Esophagus squamous epithelium (tissue), 5 donors: ENCODE data around the gene TRIM49C. TPM values are rescaled to one million over a fixed set of nuclear protein-coding genes. Genes with fewer than 3 reads are reported as not detected.
"Not testable (repeated sequence)": the region's sequence is repeated elsewhere in the genome, so short reads cannot be mapped to it uniquely, and the experiment has no call there.

ENCODE experiments used
- DNase-seq: peaks from one replicate; lab custom pipeline; 2025; lab: John Stamatoyannopoulos, UW
- H3K27ac ChIP-seq, 4 donors: fragments of 200-600 bp; sonication (generic); one replicate each; pipeline ENCODE4 v1.5.1; 2016 to 2019; ENCODE audit warnings: mild to moderate bottlenecking in 1 of 4
- H3K27me3 ChIP-seq, 4 donors: fragments of 200-600 bp; sonication (generic); 1 replicate in 3 of 4; 2 replicates in 1 of 4; pipeline versions ENCODE4 v1.5.1 to v1.6.0; 2017 to 2021; ENCODE audit warnings: antibody characterized with exemption in 1 of 4
- H3K36me3 ChIP-seq, 3 donors: fragments of 200-600 bp; sonication (generic); one replicate each; pipeline ENCODE4 v1.5.1; 2016 to 2019
- H3K4me1 ChIP-seq, 3 donors: fragments of 200-600 bp; sonication (generic); one replicate each; pipeline ENCODE4 v1.5.1; 2017 to 2019
- H3K4me3 ChIP-seq, 4 donors: fragments of 200-600 bp; sonication (generic); 1 replicate in 3 of 4; 2 replicates in 1 of 4; pipeline ENCODE4 v1.5.1; 2016 to 2019; ENCODE audit warnings: mild to moderate bottlenecking in 2 of 4, moderate library complexity in 1 of 4
- H3K9me3 ChIP-seq, 3 donors: fragments of 200-600 bp; sonication (generic); one replicate each; pipeline ENCODE4 v1.5.1; 2016 to 2019
- WGBS, 2 donors: methylation state at CpG; one replicate each; pipeline ENCODE4 v1.1.5; 2018; 5-methylcytosine and 5-hydroxymethylcytosine counted together
- intact Hi-C: fragments of 100-400 bp; cut with DNase I; formaldehyde crosslinking; loops from one replicate; pipeline ENCODE4 v1.15.0; 2022
- small RNA-seq, 4 donors: library from RNA; depleted of rRNA; stranded (forward); fragments of <200 nt; gene quantifications; one replicate each; pipeline ENCODE3, GENCODE V24; 2016
- total RNA-seq, 4 donors: library from RNA; depleted of rRNA; stranded (reverse); fragments of >200 nt; gene quantifications; one replicate each; pipeline ENCODE4 v1.1.0, GENCODE V29; 2016
- TF ChIP-seq, protein P1 (sequence below), 6 experiments: fragments of 450-650 bp in 4 of 6; fragments of 200-600 bp in 2 of 6; sonication (generic) in 2 of 6; IDR thresholded peaks; one replicate each; pipeline ENCODE4 v1.5.1; 2016 to 2019; ENCODE audit warnings: antibody characterized with exemption in 6 of 6, mild to moderate bottlenecking in 4 of 6, moderate library complexity in 4 of 6
- donor health status: DM: yes; HTN: yes; CAD: no.

TRIM49C gene
- not detected for total RNA-seq

GRCh38 chr11:90030806-90031205, at the start of gene TRIM49C:
Gene TRIM49C (plus strand): TSS chr11:90031106. CDS start chr11:90035212, 4,106 bp downstream.
- H3K27me3 ChIP-seq, H3K4me1 ChIP-seq, intact Hi-C loops, DNase-seq, H3K9me3 ChIP-seq, H3K36me3 ChIP-seq, H3K27ac ChIP-seq, H3K4me3 ChIP-seq: not testable (repeated sequence)
- WGBS, 2 donors = no CpG with 5 or more reads among the region's 2 CpGs

DNA sequence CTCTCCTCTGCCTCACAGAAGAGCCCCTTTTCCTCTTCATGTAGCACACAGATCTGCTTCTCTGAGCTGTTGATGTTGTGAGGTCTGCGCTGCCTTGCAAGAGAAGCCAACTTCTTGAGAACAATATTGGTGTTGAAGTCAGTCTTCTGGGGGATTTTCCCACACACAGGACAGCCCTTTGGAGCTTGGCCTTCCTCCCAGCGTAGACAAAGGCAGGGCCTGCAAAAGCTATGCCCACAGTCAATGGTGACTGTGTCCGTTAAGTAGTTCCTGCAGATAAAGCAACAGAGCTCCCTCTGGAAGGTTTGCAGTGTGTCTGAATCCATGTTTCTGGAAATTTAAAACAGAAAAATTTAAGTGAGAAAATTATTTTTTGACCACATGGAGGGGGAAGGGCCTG, 6.7 kb upstream of the TRIM49C start:
- intact Hi-C loops, H3K9me3 ChIP-seq, H3K27me3 ChIP-seq, H3K4me3 ChIP-seq, H3K36me3 ChIP-seq, H3K4me1 ChIP-seq, DNase-seq, H3K27ac ChIP-seq: not testable (repeated sequence)
- no CpG with 5 or more reads among the region's 3 CpGs for WGBS, 2 donors

DNA sequence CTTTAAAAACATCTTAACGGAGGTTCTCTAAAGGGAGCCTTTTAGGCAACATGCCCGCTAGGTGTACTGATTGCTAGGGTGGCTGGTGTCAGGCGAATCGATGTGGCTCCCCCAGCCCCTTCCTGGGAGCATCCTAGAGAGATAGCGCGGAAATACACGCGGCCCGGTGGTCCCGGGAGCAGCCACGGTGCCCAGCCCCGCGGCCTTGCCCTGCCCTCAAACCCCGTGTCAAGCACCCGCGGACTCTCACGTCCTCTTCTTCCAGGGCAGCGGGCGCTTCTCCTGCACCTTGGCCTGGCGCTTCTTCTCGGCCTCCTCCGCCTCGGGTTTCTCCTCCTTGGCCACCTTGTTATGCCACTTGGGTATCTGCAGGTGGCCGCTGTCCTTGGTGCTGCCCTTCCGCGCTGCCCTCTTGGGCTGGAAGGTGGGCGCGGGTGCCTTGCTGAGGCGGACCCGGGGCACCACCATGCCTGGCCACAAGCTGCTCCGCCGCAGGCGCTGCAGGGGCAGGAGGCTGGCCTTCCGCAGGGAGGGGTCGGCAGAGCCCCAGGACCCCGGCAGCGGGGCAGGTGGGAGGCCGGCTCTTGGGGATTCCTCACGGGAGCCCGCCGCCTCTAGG, 20.8 kb downstream of the TRIM49C start:
- H3K4me1 ChIP-seq, H3K27ac ChIP-seq, H3K4me3 ChIP-seq, intact Hi-C loops, H3K9me3 ChIP-seq, H3K27me3 ChIP-seq, H3K36me3 ChIP-seq, DNase-seq: not testable (repeated sequence)
- 27 to 32% methylated on average over 5 to 8 of the region's 41 CpGs for WGBS, 2 donors

DNA sequence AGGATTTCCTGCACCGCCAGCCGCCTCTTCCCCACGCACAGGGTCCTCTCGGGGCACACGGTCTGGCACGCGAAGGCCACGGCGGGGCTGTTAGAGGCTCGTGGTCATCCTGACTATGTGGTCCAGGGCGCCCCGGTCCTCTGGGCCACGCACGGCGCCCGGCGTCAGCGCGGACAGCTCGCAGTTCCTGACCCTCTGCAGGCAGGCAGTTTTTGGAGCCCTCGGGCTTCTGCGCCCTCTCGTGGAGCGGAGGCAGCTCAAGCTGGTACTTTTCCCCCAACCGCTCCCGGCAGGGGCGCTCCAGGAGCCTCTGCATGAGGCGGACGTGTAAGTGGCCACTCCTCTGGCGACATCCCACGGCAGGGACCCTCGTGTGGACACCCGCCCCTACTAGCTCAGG, 21.4 kb downstream of the TRIM49C start:
- H3K36me3 ChIP-seq, H3K4me3 ChIP-seq, H3K27ac ChIP-seq, H3K27me3 ChIP-seq, H3K4me1 ChIP-seq, DNase-seq, H3K9me3 ChIP-seq, intact Hi-C loops: not testable (repeated sequence)
- WGBS, 2 donors = no CpG with 5 or more reads among the region's 33 CpGs
- TF ChIP-seq, protein P1, sequence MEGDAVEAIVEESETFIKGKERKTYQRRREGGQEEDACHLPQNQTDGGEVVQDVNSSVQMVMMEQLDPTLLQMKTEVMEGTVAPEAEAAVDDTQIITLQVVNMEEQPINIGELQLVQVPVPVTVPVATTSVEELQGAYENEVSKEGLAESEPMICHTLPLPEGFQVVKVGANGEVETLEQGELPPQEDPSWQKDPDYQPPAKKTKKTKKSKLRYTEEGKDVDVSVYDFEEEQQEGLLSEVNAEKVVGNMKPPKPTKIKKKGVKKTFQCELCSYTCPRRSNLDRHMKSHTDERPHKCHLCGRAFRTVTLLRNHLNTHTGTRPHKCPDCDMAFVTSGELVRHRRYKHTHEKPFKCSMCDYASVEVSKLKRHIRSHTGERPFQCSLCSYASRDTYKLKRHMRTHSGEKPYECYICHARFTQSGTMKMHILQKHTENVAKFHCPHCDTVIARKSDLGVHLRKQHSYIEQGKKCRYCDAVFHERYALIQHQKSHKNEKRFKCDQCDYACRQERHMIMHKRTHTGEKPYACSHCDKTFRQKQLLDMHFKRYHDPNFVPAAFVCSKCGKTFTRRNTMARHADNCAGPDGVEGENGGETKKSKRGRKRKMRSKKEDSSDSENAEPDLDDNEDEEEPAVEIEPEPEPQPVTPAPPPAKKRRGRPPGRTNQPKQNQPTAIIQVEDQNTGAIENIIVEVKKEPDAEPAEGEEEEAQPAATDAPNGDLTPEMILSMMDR (IDR thresholded peaks at IDR 0.05) = peak in 1 of 6 experiments; percentile 22

DNA sequence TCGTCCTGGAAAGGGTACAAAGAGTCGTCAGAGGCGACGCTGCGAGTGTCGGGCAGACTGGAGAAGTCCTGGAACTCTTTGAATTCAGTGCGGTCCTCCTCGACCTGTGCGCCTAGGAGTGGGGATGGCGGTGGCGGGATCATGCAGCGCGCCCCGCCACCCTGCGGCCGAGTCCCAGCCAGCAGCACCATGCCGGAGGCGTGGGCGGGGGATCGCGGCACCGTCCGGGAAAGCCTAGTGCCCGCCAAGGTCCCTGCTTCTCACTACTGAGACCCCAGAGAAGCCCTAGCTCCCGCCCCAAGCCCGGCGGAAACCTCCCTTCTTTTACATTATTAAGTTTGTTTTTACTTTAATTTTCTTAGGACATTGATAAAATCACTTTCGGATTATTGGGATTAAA, 22.6 kb downstream of the TRIM49C start:
- DNase-seq, H3K36me3 ChIP-seq, H3K27ac ChIP-seq, H3K9me3 ChIP-seq, H3K4me3 ChIP-seq, H3K27me3 ChIP-seq, H3K4me1 ChIP-seq, intact Hi-C loops: not testable (repeated sequence)
- WGBS, 2 donors = 43 to 45% methylated on average over 5 to 8 of the region's 28 CpGs

DNA sequence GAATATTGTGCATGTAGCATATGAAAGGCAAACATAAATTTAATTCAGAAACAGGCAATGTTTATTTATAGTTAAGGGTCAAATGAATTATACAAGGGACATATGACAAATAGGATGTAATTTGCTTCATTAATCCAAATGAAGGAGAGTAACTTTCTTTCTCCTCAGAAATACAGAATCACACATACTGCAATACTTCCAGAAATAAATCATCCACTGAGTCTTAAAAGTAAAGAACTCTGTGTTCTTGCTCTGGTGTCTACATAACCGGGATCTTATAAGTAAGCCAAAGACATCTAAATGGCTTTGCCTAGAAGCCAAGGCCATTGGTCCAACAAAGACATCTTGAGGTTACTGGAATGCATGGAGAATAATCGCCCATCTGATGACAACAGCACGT, 54.7 kb downstream of the TRIM49C start, which contains the start of gene UBTFL1:
TSS of gene UBTFL1 (plus strand) at position 301 of the 400 bp plus-strand sequence. CDS start at position 301, 0 bp downstream.
- H3K27me3 ChIP-seq, intact Hi-C loops, H3K27ac ChIP-seq, H3K9me3 ChIP-seq, H3K36me3 ChIP-seq, H3K4me3 ChIP-seq, H3K4me1 ChIP-seq, DNase-seq: not testable (repeated sequence)
- WGBS, 2 donors = no CpG with 5 or more reads among the region's 3 CpGs

- H3K36me3 ChIP-seq, DNase-seq, H3K9me3 ChIP-seq, H3K27ac ChIP-seq, H3K4me3 ChIP-seq, H3K4me1 ChIP-seq, intact Hi-C loops, H3K27me3 ChIP-seq: not testable (repeated sequence)
- WGBS, 2 donors = 42 to 55% methylated on average over 2 of the region's 2 CpGs
Observed at GRCh38 chr11:90088731-90089130, 57.8 kb downstream of the TRIM49C start.

Small RNAs within 50 kb of the gene (small RNA-seq; reads per million reads assigned to genes)
- gene AP000827.1 = 0 reads per million in 4 donors

Other genes starting within 250 kb of the TRIM49C start
- gene TRIM49, start 222.5 kb upstream of the TRIM49C start, total RNA-seq = under 1 TPM in 1 of 4 donors, not detected in 3; 0.94 TPM
- gene TRIM64B, start 152.6 kb upstream of the TRIM49C start, total RNA-seq = not detected
- not detected for gene TRIM49D1, start 108.9 kb upstream of the TRIM49C start, total RNA-seq
- not detected for gene TRIM49D2, start 107.0 kb upstream of the TRIM49C start, total RNA-seq
- not detected for gene TRIM64, start 65.1 kb upstream of the TRIM49C start, total RNA-seq
- gene UBTFL1, start 54.8 kb downstream of the TRIM49C start, total RNA-seq = not detected
- gene NAALAD2, start 103.6 kb downstream of the TRIM49C start, total RNA-seq = 1 to 10 TPM in 1 of 4 donors, under 1 TPM in 2, not detected in 1; 0.44 to 1.1 (median 0.76) TPM
- 10 to 100 TPM; 23.1 to 64.8 (median 36.5) TPM for gene CHORDC1, start 191.9 kb downstream of the TRIM49C start, total RNA-seq